HG03558 (cell line): Measurements from ENCODE around the gene ZCCHC7.
"Not testable (repeated sequence)": the region's sequence is repeated elsewhere in the genome, so short reads cannot be mapped to it uniquely, and the experiment has no call there.

ENCODE experiments used
- ATAC-seq: cut with Tn5 transposase; IDR thresholded peaks from one replicate; pipeline ENCODE4 v1.9.1; 2021; ENCODE audit warnings: moderate number of reproducible peaks; ENCODE audit not compliant: unreplicated experiment; ENCODE audit errors: extremely low read depth

ZCCHC7 gene

DNA sequence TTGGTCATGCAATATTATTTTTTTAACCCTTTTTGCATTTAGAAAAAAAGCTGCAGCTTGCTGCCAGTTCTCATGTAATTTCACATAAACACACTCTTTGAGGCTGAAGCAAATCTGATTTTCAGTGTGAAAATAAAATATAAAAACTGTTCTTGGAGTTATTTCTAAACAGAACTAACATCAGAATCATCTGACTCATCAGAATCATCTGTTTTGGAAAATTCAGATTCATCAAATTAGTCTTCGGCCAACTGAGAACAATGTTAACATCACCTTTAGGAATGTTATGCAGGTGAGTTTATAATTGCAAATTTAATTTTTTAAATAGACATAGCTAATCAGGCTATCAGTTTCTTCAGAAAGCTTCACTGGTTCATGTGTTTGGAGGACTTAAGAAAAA is 45.3 kb downstream of the ZCCHC7 start:
- no peak for ATAC-seq

DNA sequence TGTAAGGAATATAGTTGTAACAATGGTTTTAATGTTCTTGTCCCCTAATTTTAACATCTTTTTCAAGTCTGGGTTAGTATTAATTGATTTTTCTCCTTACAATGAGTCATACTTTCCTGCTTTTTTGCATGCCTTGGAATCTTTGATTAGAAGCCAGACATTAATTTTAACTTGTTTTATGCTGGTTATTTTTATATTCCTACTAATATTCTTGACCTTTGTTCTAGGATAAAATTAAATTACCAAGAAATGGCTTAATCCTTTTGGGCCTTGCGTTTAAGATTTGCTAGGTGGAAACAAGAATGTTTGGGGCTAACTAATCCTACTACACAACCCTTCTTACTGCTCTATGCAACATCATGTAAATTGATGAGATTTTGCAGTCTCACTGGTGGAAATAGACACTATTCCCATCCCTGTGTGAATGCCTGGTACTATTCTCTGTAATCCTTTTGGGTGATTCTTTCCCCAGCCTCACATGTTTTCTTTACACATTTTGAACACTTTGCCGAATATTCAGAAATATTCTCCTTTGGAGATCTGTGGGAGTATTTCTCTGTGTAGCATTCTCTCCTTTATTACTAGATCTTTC is 47.2 kb downstream of the ZCCHC7 start:
- no peak for ATAC-seq

DNA sequence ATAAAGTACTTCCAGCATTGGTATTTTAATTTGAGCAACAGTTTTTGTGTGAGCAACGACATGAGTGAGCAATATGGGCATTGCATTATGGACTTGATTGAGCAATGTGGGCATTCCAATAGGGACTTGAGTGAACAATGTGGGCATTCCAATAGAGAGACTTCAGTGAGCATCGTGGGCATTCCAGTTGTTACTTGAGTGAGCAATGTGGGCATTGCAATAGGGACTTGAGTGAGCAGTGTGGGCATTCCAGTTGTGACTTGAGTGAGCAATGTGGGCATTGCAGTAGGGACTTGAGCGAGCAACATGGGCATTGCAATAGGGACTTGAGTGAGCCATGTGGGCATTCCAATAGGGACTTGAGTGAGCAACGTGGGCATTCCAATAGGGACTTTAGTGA is 52.2 kb downstream of the ZCCHC7 start:
- ATAC-seq: no peak

DNA sequence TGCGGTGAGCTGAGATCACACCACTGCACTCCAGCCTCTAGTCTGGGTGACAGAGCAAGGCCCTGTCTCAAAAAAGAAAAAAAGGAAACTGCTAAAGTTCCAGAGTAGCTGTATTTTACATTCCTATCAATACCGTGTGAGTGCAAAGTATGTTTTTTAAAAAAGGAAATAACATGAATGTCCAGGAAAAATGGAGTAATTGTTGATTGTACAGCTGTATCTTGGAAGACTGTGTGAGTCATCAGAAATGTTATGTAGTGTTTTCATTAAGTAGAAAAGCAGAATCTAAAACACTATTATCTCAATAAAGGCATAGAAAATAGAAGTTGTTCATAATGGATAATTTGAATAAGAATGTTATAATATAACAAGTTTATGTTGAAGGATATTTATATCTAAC is 53.9 kb downstream of the ZCCHC7 start:
- no peak for ATAC-seq

DNA sequence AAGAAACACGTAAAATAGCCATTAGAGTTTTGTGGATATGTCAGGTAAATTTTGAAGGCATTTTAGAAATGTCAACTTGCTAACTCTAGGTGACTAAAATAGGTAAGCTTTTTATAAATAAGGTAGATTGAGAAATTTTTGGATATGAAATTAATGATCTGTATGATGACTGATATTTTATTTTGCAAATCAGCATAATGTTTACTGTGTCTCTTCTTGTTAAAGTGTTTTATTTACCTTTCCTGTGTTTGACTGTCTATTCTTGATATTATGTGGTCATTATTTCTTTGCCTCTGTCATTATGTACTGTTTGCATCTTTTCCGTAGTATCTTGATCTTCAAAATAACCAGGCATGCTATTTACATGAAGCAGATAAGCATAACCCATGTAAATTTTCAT is 58.4 kb downstream of the ZCCHC7 start:
- no peak for ATAC-seq

DNA sequence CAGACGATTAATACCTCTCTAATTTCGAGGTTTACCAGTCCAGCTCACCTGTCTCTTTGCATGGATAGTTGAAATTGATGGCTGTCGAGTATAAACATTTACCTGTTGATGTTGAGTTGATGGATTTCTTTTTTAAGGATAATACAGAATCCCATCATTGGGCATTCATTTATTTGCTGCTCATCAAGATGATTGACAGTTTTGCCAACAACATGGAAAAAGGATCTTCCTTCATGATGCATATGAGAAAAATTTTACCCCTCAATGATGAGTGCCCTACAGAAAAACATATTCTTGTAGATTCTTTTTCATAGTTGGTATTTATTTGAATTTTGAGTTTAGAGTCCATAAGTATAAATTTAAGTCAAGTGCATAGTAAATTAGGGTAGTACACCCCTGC is 59.2 kb downstream of the ZCCHC7 start:
- no peak for ATAC-seq

DNA sequence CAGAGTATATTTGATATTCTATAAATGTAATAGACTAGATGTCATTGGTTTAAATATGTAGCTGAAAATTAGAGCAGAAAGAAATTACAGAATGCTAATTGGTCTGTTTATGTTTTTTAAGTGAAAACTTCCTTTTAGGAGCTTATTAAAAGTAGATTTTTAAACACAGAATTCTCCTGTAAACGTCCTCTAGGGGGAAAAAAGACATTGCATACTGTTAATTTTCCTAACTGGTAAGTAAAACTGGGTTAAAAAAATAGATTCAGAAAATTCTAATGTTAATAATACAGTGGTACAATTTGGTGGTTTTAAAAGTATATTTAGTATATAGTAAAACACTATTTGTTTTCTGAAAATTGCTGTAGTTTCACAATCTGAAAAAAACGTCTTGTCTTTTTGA is 59.8 kb downstream of the ZCCHC7 start:
- ATAC-seq: no peak

DNA sequence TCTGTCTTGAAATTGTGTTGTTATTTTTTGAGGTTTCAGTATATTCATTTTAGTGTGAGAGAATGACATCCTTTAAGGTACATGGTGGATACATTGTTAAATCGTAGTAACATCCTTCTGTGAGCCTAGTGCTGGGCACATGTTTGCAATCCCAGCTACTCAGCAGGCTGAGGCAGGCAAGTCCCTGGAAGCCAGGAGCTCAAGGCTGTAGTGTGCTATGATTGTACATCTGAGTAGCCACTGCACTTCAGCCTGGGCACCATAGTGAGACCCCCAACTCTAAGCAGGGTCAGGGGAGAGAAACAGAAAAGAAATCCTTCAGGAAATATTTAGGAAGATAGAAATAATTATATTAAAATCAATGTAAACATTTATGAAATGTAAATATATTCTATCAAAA is 62.3 kb downstream of the ZCCHC7 start:
- ATAC-seq: no peak

DNA sequence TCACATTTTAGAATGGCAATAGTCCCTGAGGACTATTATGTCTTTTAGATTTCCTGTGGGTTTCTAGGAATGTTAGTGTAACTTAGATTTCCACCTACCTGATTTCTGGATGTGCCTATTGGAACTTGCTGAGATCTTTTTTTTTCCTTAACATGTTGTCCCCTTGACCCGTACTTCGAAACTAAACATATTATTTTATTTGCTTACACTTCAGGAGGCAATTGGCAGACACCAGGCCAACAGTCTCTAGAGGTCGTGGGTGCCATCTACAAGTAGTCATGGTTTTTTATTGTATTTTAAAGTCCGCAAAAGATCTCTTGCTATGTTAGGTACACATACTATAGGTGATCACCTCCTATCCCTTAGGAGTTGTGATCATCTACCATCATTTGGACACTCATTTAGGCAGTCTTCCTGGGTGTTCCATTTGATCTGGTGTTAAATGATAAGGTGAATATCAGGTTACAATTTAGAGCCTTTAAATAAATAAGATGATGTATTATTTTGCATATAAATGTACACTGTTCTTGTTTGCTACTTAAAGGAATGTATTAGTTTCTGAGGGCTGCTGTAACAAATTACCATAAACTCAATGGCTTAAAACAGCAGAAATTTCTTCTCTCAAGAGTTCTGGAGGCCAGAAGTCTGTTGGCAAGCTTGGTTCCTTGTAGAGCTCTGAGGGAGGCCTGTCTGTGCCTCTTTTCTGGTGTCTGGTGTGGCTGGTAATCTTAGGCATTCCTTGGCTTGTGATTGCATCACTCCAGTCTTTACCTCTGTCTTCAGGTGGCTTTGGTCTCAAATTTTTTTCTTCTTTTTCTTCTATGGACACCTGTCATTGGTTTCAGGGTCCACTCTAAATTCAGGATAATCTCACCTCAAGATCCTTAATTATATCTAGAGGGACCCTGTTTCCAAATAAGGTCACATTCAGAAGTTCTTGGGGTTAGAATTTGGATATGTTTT is 64.8 kb downstream of the ZCCHC7 start:
- ATAC-seq: no peak

DNA sequence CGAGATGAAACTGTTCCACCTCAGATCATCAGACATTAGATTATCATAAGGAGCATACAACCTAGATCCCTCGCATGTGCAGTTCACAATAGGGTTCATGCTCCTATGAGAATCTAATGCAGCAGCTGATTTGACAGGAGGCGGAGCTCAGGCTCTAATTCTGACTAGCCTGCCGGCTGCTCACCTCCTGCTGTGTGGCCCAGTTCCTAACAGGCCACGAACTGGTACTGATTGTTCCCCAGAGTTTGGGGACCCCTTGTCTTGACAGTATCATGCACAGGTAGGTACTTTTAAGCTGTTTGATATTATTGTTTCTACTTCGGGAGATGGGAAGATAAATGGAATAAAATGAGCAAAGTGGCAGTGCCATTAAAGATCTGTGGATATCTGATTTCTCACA is 66.9 kb downstream of the ZCCHC7 start:
- ATAC-seq: no peak

DNA sequence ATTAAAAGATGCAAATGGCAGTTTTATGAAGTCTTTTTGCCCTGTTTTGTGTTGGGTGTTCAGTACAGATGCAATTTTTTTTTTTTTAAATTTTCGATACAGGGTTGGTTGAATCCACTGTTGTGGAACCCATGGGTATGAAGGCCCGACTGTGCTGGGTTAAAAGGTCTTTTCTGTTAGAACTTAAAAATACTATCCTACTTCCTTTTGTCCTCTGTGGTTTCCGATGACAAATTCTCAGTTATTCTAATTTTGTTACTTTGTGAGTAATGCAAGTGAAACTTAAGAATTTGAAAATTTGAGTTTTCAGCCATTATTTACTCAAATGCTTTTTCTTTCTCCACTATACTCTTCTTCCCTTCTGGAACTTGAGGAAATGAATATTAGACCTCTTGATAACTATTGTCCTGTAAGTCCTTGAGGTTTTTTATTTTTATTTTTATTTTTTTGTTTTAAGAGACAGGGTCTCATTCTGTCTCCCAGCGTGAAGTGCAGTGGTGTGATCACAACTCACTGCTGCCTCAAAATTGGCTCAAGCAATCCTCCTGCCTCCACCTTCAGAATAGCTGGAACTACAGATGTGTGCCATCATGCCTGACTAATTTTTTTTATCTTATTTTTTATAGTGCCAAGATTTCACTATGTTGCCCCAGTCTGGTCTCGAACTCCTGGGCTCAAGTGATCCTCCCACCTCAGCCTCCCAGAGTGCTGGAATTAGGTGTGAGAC is 67.5 kb downstream of the ZCCHC7 start:
- peak; percentile 62 for ATAC-seq

DNA sequence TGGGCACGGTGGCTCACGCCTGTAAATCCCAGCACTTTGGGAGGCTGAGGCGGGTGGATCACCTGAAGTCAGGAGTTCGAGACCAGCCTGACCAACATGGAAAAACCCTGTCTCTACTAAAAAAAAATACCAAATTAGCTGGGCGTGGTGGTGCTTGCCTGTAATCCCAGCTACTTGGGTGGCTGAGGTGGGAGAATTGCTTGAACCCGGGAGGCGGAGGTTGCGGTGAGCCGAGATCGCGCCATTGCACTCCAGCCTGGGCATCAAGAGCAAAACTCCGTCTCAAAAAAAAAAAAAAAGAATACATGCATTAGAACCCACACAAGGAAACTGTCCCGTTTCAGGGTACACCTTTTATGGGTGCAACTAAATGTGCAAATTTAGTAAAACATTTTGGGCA is 70.4 kb downstream of the ZCCHC7 start:
- not testable (repeated sequence) for ATAC-seq

DNA sequence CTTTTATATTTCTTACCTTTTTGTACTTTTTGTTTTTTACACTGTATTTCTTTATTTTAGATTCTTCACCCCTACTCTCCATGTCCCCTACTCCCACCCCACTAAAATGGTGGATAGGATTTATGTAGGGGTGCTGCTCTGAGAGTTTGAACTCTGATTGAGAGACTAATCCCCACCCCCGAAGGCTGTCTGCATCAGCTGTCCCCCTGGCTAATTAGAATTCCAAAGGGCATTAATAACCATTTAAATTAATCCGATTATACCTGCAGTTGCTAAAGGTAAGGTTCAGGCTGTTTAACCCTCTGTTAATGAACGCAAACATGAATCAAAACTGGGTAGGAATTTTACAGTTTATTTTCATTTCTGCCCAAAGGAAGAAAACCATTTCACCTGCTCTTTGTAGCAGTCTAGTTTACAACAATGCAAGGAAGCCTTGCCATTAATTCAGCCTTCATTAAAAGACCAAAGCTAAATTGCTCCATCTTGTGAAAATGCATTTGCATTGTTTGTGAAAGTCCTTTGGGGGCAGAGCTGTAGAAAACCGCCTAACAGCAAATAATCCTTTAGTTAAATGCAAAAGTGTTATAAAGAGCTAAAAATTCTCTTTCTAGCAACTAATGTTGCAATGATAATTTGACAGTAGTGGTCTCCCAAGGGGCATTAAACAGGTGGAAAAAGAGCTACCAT is 71.2 kb downstream of the ZCCHC7 start:
- no peak for ATAC-seq

DNA sequence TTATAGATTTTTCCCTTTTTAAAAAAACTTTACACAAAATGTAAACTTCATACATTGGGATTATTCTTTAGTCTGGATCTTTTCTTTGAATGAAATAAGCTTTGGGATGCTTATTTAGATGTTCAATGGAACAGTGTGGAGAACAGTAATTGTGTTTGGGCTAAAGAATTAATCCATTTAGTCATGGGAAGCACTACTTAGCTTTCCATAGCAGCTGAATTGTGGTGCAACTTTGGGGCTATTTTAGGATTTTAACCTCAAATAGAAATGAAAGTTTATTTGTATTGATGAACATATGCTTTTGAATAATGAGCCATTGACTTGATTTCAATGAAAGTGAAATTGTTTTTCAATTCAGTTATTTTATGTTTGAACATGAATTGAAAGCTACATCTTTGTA is 72.4 kb downstream of the ZCCHC7 start:
- no peak for ATAC-seq

DNA sequence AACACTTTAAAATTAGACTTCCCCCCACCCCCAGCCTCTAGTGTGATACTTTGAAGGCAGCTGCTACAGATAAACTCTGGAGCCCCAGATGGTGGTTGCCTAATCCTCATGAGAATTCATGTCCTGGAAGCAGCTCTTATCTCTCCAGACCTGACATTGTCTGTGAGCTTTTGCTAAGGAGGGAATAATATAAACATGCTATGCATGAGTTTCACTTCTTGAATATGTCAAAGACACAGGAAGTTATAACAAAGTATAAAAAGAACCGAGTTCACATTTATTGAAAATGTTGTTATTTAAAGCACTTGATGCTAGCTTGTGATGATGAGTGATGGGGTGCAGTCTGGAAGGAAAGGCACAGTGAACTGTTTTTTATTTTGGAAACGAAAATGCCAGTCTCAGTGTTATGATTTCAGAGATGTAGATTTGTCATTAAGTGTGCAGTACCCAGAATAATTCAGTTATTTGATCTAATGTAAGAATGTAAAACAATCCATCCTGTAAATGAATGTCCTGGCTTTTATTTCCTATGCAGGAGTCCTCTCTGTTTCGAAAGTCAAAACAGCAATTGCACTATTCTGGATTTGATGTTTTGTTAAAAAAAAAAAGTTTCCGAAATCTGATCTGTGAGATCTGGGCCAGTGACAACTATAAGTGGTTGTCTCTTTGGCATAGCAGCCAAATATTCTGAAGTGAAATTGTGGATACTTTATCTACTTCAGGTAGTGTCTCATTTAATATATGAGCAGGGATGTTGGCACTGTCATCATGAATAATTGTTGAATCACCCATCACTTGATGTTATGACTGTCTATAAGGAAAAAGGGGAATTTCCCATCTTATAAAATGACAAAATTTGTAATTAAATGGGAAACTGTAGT is 77.0 kb downstream of the ZCCHC7 start:
- no peak for ATAC-seq

DNA sequence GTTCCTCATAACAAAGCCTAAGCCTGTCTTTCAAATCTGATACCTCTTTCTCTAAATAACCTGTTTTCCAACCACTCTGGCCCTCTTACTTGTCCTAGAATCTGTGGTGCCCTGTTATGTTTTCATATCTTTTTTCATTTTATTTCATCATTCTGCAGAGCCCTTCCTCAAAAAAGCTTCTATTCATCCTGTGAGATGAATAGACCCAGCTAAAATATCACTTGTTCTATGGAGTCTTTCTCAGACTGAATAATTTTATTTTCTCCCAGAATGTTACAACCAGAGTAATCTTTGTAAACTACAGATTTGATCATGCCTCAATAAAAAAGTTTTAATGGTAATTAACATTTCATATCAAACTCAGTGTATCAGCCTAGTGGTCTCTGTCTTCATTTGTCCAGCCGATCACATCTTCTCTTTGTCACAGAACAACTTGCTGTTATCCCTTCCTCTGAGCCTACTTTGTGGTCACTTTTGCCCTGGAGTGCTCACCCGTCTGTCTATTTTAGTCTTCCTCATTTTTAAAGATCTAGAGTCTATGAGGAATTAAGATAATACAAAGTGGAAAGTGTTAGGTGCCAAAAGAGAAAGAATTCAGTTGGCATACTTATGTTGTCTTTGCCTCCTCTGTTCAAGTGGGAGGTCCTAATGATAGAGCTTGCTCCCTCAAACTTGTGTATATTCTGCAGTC is 77.8 kb downstream of the ZCCHC7 start:
- ATAC-seq: no peak

DNA sequence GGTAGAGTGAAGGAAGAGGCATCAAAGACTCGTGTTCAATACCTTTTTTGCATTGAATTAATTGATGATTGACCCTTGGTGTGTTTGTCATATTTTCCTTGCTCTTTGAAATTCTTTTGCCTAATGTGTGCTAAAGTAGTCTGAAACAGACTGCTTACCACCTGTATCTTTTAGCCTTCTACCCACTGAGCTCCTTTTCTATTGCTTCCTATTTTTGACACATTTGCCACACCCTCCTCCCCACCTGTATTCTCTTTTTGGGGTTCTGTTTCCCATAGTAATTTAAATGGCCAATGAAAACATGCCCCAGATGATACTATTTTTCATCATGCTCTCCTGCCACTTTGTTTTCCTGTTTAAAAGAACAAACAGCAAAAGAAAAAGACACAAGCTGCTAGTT is 78.5 kb downstream of the ZCCHC7 start:
- ATAC-seq: no peak

DNA sequence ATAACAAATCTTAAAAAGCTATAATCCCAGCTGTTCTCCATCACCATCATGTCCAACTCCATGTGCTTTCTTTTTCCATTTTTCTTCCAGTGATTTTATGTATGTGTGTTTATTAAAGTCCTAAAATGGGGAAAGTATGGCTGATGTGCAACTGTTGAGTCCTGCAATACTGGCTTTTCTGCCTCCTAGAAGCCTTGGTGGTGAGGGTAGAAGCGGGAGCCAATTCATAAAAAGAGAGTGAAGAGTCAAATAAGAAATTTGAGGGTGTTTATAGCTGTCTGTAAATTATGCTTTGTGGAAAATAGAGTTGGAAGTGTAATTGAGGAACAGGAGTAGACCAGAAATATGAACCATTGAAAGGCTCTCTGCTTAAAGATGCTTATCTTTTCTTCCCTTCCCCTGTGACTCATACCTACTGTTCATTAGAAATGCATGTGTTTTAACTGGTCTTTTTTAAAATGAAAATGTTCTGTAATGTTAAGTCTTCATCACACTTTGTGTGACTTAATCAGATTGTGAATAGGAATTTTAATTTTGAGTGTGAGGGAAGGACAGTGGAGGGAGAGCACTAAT is 80.1 kb downstream of the ZCCHC7 start:
- ATAC-seq: no peak

DNA sequence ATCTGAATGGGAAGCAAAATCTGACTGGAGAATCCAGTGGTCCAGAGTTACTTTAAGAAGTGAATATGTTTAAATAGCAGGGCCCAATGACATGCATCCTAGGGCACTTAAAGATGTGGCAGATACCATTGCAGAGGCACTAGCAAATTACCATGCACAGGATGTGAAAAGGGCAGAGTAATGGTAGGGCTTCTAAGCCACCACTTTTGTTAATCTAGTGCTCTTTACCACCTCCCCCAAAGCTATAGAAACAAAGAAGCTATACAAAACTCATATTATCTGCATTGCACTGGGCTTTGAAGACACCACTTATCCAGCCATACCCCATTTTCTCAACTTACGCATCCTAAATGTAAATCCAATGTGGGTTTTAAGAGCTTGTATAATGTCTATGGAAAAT is 81.2 kb downstream of the ZCCHC7 start:
- no peak for ATAC-seq
